ENCODE measurements around the gene THOC1. TPM values are rescaled to one million over a fixed set of nuclear protein-coding genes. Genes with fewer than 3 reads are reported as not detected.

Gene THOC1
- total and polyA plus RNA-seq, 2 of the 4 experiments (the other 2 are of a cell fraction), result 13.3 to 15.8 TPM

DNA sequence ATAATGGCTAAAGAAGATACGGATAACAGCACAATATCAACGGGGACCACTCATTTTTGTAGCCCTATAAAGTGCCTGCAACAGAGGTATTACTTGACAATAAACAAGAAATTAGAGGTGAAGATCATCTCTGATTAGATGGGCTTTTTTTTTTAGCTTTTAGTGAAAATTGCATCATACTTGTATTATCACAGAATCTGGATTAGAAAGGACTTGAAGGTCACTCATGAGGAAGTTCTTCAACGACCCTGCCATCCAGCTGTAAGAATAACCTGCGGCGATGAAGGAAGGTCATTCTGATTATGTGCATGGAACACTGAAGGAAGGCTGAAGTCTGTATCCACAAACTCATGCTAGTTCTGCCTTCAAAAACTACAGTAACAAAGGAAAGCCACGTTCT lies 40.5 kb downstream of the THOC1 start:
- Histone ChIP-seq H2AFZ (replicated peaks; ENCODE audit: low read length, poor library complexity) (no peak overlapping the region), H3K36me3 (ENCODE audit: control insufficient read depth, insufficient read depth, low read length) (peaks cover 5% of the 10 kb centered on the region), H2AK9ac (replicated peaks; ENCODE audit: low read depth, low read length, poor library complexity) (no peak overlapping the region), H3K9me3 (ENCODE audit: control insufficient read depth, insufficient read depth, low read length) (no peaks in the 10 kb centered on the region), H4K20me1 (ENCODE audit: insufficient read depth, low read length) (no peaks in the 10 kb centered on the region), H3K79me1 (ENCODE audit: low read depth in 1 of 2, low read length in 2 of 2) (peaks cover 0 to 5% of the 10 kb centered on the region in 2 experiments; a peak in 1 of 4 replicates), H2BK15ac (ENCODE audit: low read depth, low read length) (no peak overlapping the region), H2AK5ac (ENCODE audit: low read depth, low read length) (no peak overlapping the region), H3K14ac (replicated peaks; ENCODE audit: low read depth, low read length) (no peak overlapping the region), H4K91ac (ENCODE audit: insufficient read depth, low read depth, low read length) (no peak overlapping the region), H3K27ac (ENCODE audit: insufficient read depth, low read length) (no peak overlapping the region), H3K27me3 (ENCODE audit: control insufficient read depth, insufficient read depth, low read length) (no peaks in the 10 kb centered on the region), H3K9ac (ENCODE audit: low read depth, low read length) (no peak overlapping the region), H2BK20ac (ENCODE audit: low read depth, low read length) (no peak overlapping the region), H2BK120ac (ENCODE audit: low read depth, low read length) (no peak overlapping the region), H4K8ac (ENCODE audit: low read depth in 2 of 2, low read length in 2 of 2) (no peak overlapping the region), H3K4me3 (ENCODE audit: insufficient read depth, low read depth, low read length) (no peak overlapping the region), H2BK5ac (ENCODE audit: low read depth, low read length, poor library complexity, severe bottlenecking) (no peak overlapping the region), H3K18ac (ENCODE audit: low read depth, low read length) (no peak overlapping the region), H4K5ac (ENCODE audit: low read depth, low read length) (no peak overlapping the region), H3K56ac (ENCODE audit: extremely low read depth, insufficient read depth, low read length) (no peak overlapping the region), H3K4me1 (ENCODE audit: control insufficient read depth, insufficient read depth, low read length) (no peaks in the 10 kb centered on the region), H3K23ac (ENCODE audit: low read depth, low read length) (no peak overlapping the region), H3K4me2 (ENCODE audit: low read depth, low read length) (no peak overlapping the region), H3K9me1 (ENCODE audit: insufficient read depth, low read length) (no peaks in the 10 kb centered on the region), H3K4ac (ENCODE audit: low read depth, low read length) (no peak overlapping the region)
- dilution Hi-C loops (cut with HindIII; ENCODE audit: low sequenced_read_pairs, unreplicated experiment), result no loop called here
- intact Hi-C loops (cut with micrococcal nuclease), result no loop called here
- no TSS peak for BruUV-seq (replicated peaks)
- ATAC-seq (ENCODE audit: low read depth) (no peak), DNase-seq (no peak)
- in situ Hi-C loops (cut with MboI; ENCODE audit: low sequenced_read_pairs), result no loop called here
- ChIA-PET CTCF (no interaction called here), POLR2A (ENCODE audit: unreplicated experiment) (no interaction called here)
- TF ChIP-seq RFX5 (IDR thresholded peaks at IDR 0.05; ENCODE audit: low read depth, low read length) (no peak), CEBPB (IDR thresholded peaks at IDR 0.05; ENCODE audit: low read depth, low read length) (peak; percentile 56; the same call in 1 of the 2 replicates)
- WGBS, 2 experiments (ENCODE audit: extremely low coverage in 2 of 2, insufficient read length in 1 of 2), result 100% methylated on average over 1 of the region's 6 CpGs; no CpG with 5 or more reads in 1 of the 2 experiments
